ENCODE results near the gene DZIP1L.

The DZIP1L gene

GRCh38 chr3:138068579-138069174 lies 46.7 kb downstream of the DZIP1L start:
- ATAC-seq (peak; percentile 65), DNase-seq (peak; percentile 85)

GRCh38 chr3:138068046-138068445 lies 47.4 kb downstream of the DZIP1L start:
- DNase-seq (no peak), ATAC-seq (no peak)

GRCh38 chr3:138066972-138067371 lies 48.4 kb downstream of the DZIP1L start:
- no peak for DNase-seq
- ATAC-seq = no peak

GRCh38 chr3:138066383-138066782 lies 49.0 kb downstream of the DZIP1L start:
- ATAC-seq (peak; percentile 91), DNase-seq (peak; percentile 56)

- peak; percentile 22 for DNase-seq
- ATAC-seq = peak; percentile 54
Measured at GRCh38 chr3:138065949-138066348, 49.5 kb downstream of the DZIP1L start.

GRCh38 chr3:138063416-138063815 lies 52.0 kb downstream of the DZIP1L start:
- DNase-seq = no peak
- ATAC-seq = no peak

- ATAC-seq (no peak), DNase-seq (no peak)
Measured at GRCh38 chr3:138062626-138063025, 52.8 kb downstream of the DZIP1L start.

- ATAC-seq (no peak), DNase-seq (no peak)
Measured at GRCh38 chr3:138062037-138062436, 53.4 kb downstream of the DZIP1L start.

- DNase-seq (no peak), ATAC-seq (no peak)
Measured at GRCh38 chr3:138060792-138061191, 54.6 kb downstream of the DZIP1L start.

GRCh38 chr3:138059261-138059660 lies 56.1 kb downstream of the DZIP1L start:
- no peak for DNase-seq
- ATAC-seq = no peak

- DNase-seq = no peak
- no peak for ATAC-seq
Measured at GRCh38 chr3:138057384-138057783, 58.0 kb downstream of the DZIP1L start.

GRCh38 chr3:138054057-138054456 lies 61.4 kb downstream of the DZIP1L start:
- DNase-seq = no peak
- ATAC-seq = no peak

- DNase-seq (peak; percentile 18), ATAC-seq (no peak)
Measured at GRCh38 chr3:138051947-138052802, 63.2 kb downstream of the DZIP1L start.

GRCh38 chr3:138049157-138049919 lies 66.1 kb downstream of the DZIP1L start:
- no peak for DNase-seq
- no peak for ATAC-seq

- DNase-seq (no peak), ATAC-seq (no peak)
Measured at GRCh38 chr3:138047596-138048158, 67.7 kb downstream of the DZIP1L start.

- no peak for DNase-seq
- ATAC-seq = peak; percentile 23
Measured at GRCh38 chr3:138046955-138047354, 68.5 kb downstream of the DZIP1L start.

- ATAC-seq = no peak
- DNase-seq = no peak
Measured at GRCh38 chr3:138046085-138046484, 69.3 kb downstream of the DZIP1L start.

- ATAC-seq = no peak
Measured at GRCh38 chr3:138043266-138044029, 72.0 kb downstream of the DZIP1L start.

GRCh38 chr3:138042043-138042442 lies 73.4 kb downstream of the DZIP1L start:
- DNase-seq (no peak), ATAC-seq (no peak)

More at GRCh38 chr3:138043266-138044029, 72.0 kb downstream of the DZIP1L start:
- DNase-seq = no peak

GRCh38 chr3:138038725-138039462 lies 76.5 kb downstream of the DZIP1L start:
- no peak for ATAC-seq
- DNase-seq = no peak

GRCh38 chr3:138036572-138036971 lies 78.8 kb downstream of the DZIP1L start:
- DNase-seq (no peak), ATAC-seq (no peak)

Data from stimulated activated naive CD8-positive, alpha-beta T cell treated with anti-CD3 and anti-CD28 coated beads, Interleukin-15, Interleukin-2, amounts not matched to agents 100 U/mL and 50 U/mL, for 24 hours (primary cell).